ENCODE data around the gene ITPK1.

DNA sequence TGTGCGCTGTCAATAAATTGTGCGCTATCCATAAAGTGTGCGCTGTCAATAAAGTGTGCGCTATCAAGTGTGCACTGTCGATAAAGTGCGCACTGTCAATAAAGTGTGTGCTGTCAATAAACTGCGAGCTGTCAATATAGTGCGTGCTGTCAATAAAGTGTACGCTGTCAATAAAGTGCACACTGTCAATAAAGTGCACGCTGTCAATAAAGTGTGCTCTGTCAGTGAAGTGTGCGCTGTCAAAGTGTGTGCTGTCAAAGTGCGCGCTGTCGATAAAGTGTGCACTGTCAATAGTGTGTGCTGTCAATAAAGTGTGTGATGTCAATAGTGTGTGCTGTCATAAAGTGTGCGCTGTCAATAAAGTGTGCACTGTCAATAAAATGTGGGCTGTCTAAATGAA is 195.7 kb downstream of the ITPK1 start:
- TF ChIP-seq, protein P1, sequence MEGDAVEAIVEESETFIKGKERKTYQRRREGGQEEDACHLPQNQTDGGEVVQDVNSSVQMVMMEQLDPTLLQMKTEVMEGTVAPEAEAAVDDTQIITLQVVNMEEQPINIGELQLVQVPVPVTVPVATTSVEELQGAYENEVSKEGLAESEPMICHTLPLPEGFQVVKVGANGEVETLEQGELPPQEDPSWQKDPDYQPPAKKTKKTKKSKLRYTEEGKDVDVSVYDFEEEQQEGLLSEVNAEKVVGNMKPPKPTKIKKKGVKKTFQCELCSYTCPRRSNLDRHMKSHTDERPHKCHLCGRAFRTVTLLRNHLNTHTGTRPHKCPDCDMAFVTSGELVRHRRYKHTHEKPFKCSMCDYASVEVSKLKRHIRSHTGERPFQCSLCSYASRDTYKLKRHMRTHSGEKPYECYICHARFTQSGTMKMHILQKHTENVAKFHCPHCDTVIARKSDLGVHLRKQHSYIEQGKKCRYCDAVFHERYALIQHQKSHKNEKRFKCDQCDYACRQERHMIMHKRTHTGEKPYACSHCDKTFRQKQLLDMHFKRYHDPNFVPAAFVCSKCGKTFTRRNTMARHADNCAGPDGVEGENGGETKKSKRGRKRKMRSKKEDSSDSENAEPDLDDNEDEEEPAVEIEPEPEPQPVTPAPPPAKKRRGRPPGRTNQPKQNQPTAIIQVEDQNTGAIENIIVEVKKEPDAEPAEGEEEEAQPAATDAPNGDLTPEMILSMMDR (IDR thresholded peaks at IDR 0.05): no peak
- TF ChIP-seq POLR2AphosphoS5 (IDR thresholded peaks at IDR 0.05): no peak

All from breast epithelium (tissue), 3 donors.